H1 (cell line): ENCODE data around the gene DUOX1. TPM values are rescaled to one million over a fixed set of nuclear protein-coding genes. Genes with fewer than 3 reads are reported as not detected.
"Not testable (repeated sequence)": the region's sequence is repeated elsewhere in the genome, so short reads cannot be mapped to it uniquely, and the experiment has no call there.

Experiments
- CTCF ChIA-PET: fragments of 300-600 bp; sonication (Branson Sonifier 250); formaldehyde crosslinking; loops from one replicate; lab custom pipeline; 2021; ENCODE audit not compliant: partially characterized antibody; lab: Charles Lee
- POLR2A ChIA-PET: fragments of 300-600 bp; sonication (Branson Sonifier 250); formaldehyde crosslinking; loops from one replicate; lab custom pipeline; 2021; ENCODE audit warnings: inconsistent platforms; ENCODE audit not compliant: partially characterized antibody; lab: Charles Lee
- DNase-seq, 2 experiments: peaks; one replicate each; pipeline versions ENCODE4 v3.0.0 to v3.0.0-alpha.2; 2010 to 2022; ENCODE audit warnings: low spot score in 2 of 2, low read depth in 1 of 2, mixed read lengths in 1 of 2
- FAIRE-seq: peaks from 2 replicates; lab custom pipeline; 2011; peaks lifted over from hg19 to GRCh38; lab: Jason Lieb, UNC
- H2AFZ ChIP-seq: 2 replicates; pipeline ENCODE4 v1.8.1; 2012; ENCODE audit warnings: low read length, inconsistent platforms
- H2AK5ac ChIP-seq: 2 replicates; pipeline ENCODE4 v1.6.1; 2013; ENCODE audit warnings: low read depth, low read length
- H2BK120ac ChIP-seq: replicated peaks from 2 replicates; pipeline ENCODE3; 2013; ENCODE audit warnings: low read depth, low read length, inconsistent platforms
- H2BK12ac ChIP-seq: 2 replicates; pipeline ENCODE4 v1.6.1; 2013; ENCODE audit warnings: low read depth, low read length
- H2BK15ac ChIP-seq: 2 replicates; pipeline ENCODE4 v1.6.1; 2013; ENCODE audit warnings: low read length
- H2BK20ac ChIP-seq: 2 replicates; pipeline ENCODE4 v1.6.1; 2013; ENCODE audit warnings: low read length
- H2BK5ac ChIP-seq: 2 replicates; pipeline ENCODE4 v1.6.1; 2013; ENCODE audit warnings: low read depth, low read length
- H3K14ac ChIP-seq: 2 replicates; pipeline ENCODE4 v1.6.1; 2013; ENCODE audit warnings: inconsistent platforms; ENCODE audit not compliant: insufficient read length
- H3K18ac ChIP-seq: 2 replicates; pipeline ENCODE4 v1.6.1; 2013; ENCODE audit warnings: low read length; ENCODE audit errors: extremely low read depth
- H3K23ac ChIP-seq: 2 replicates; pipeline ENCODE4 v1.6.1; 2013; ENCODE audit warnings: inconsistent platforms; ENCODE audit not compliant: insufficient read length
- H3K23me2 ChIP-seq: 2 replicates; pipeline ENCODE4 v1.6.1; 2013; ENCODE audit warnings: low read depth, low read length
- H3K27ac ChIP-seq: 2 replicates; pipeline ENCODE4 v1.6.1; 2011; ENCODE audit warnings: low read depth, low read length, inconsistent platforms
- H3K27me3 ChIP-seq, 4 experiments: replicated peaks in 1 of 4; 1 replicate in 1 of 4; 2 replicates in 3 of 4; pipeline versions ENCODE4 v1.6.1 to v1.8.1; 2011 to 2013; ENCODE audit warnings: low read length in 3 of 4, mild to moderate bottlenecking in 3 of 4, inconsistent platforms in 2 of 4, mixed read lengths in 2 of 4, moderate library complexity in 1 of 4; ENCODE audit not compliant: control insufficient read depth in 3 of 4, insufficient read depth in 3 of 4; ENCODE audit errors: extremely low read depth in 1 of 4
- H3K36me3 ChIP-seq, 4 experiments: 2 replicates each; pipeline versions ENCODE4 v1.6.1 to v1.8.1; 2011 to 2013; ENCODE audit warnings: mild to moderate bottlenecking in 4 of 4, low read length in 3 of 4, moderate library complexity in 2 of 4, control low read depth in 1 of 4, inconsistent platforms in 1 of 4; ENCODE audit not compliant: insufficient read depth in 4 of 4, control insufficient read depth in 2 of 4
- H3K4ac ChIP-seq: replicated peaks from 2 replicates; pipeline ENCODE3; 2013; ENCODE audit warnings: low read length, low read depth, mixed read lengths, inconsistent platforms; ENCODE audit not compliant: insufficient read length
- H3K4me1 ChIP-seq, 4 experiments: replicated peaks in 1 of 4; 1 replicate in 1 of 4; 2 replicates in 3 of 4; pipeline versions ENCODE4 v1.6.1 to v1.8.1; 2011 to 2013; ENCODE audit warnings: low read length in 3 of 4, inconsistent platforms in 2 of 4, mixed read lengths in 1 of 4; ENCODE audit not compliant: insufficient read depth in 4 of 4, control insufficient read depth in 3 of 4
- H3K4me2 ChIP-seq, 2 experiments: 2 replicates each; pipeline versions ENCODE4 v1.6.1 to v1.8.1; 2011 to 2013; ENCODE audit warnings: low read depth in 2 of 2, low read length in 2 of 2, control low read depth in 1 of 2, inconsistent platforms in 1 of 2, mild to moderate bottlenecking in 1 of 2; ENCODE audit not compliant: insufficient read depth in 1 of 2
- H3K4me3 ChIP-seq, 4 experiments: fragments of 200-600, 300-600 bp in 1 of 4; sonication (generic), shearing (Covaris generic), sonication (Bioruptor Twin) in 1 of 4; 2 replicates each; pipeline versions ENCODE4 v1.5.1 to v1.8.1; 2011 to 2016; ENCODE audit warnings: low read length in 4 of 4, low read depth in 3 of 4, control low read depth in 2 of 4, inconsistent platforms in 2 of 4, mild to moderate bottlenecking in 2 of 4, mixed read lengths in 1 of 4, moderate library complexity in 1 of 4; ENCODE audit not compliant: insufficient read depth in 2 of 4; ENCODE audit errors: extremely low read depth in 1 of 4
- H3K56ac ChIP-seq: replicated peaks from 2 replicates; pipeline ENCODE3; 2013; ENCODE audit warnings: low read depth, mild to moderate bottlenecking, mixed read lengths, low read length, inconsistent platforms; ENCODE audit not compliant: insufficient read length
- H3K79me1 ChIP-seq: 2 replicates; pipeline ENCODE4 v1.6.1; 2013; ENCODE audit warnings: low read depth, low read length, control low read depth
- H3K79me2 ChIP-seq, 2 experiments: 2 replicates each; pipeline versions ENCODE4 v1.6.1 to v1.8.1; 2012 to 2013; ENCODE audit warnings: low read length in 2 of 2, mild to moderate bottlenecking in 2 of 2, inconsistent platforms in 1 of 2; ENCODE audit not compliant: insufficient read depth in 2 of 2, control insufficient read depth in 1 of 2
- H3K9ac ChIP-seq, 4 experiments: replicated peaks in 1 of 4; 1 replicate in 1 of 4; 2 replicates in 3 of 4; pipeline versions ENCODE4 v1.6.1 to v1.8.1; 2011 to 2013; ENCODE audit warnings: low read depth in 3 of 4, low read length in 3 of 4, control low read depth in 2 of 4, mild to moderate bottlenecking in 2 of 4, moderate library complexity in 2 of 4, inconsistent platforms in 1 of 4; ENCODE audit errors: extremely low read depth in 1 of 4
- H3K9me3 ChIP-seq, 2 experiments: 2 replicates each; pipeline versions ENCODE4 v1.6.1 to v1.8.1; 2012 to 2013; ENCODE audit warnings: mild to moderate bottlenecking in 2 of 2, moderate library complexity in 2 of 2, control low read depth in 1 of 2, inconsistent platforms in 1 of 2, low read depth in 1 of 2, low read length in 1 of 2, mixed read lengths in 1 of 2; ENCODE audit not compliant: insufficient read depth in 2 of 2
- H4K20me1 ChIP-seq, 2 experiments: replicated peaks in 1 of 2; 2 replicates each; pipeline versions ENCODE3 to v1.8.1; 2011 to 2013; ENCODE audit warnings: inconsistent platforms in 2 of 2, low read length in 2 of 2, mild to moderate bottlenecking in 1 of 2; ENCODE audit not compliant: insufficient read depth in 2 of 2, control insufficient read depth in 1 of 2
- H4K5ac ChIP-seq: 2 replicates; pipeline ENCODE4 v1.6.1; 2013; ENCODE audit warnings: low read length, low read depth, mixed read lengths, inconsistent platforms; ENCODE audit not compliant: insufficient read length
- H4K8ac ChIP-seq: 2 replicates; pipeline ENCODE4 v1.8.0; 2013; ENCODE audit warnings: mild to moderate bottlenecking, moderate library complexity, low read length, inconsistent platforms; ENCODE audit not compliant: insufficient read depth; ENCODE audit errors: extremely low read depth
- H4K91ac ChIP-seq: replicated peaks from 2 replicates; pipeline ENCODE3; 2013; ENCODE audit warnings: low read length, mixed read lengths, inconsistent platforms; ENCODE audit not compliant: insufficient read length
- MAX ChIP-seq: IDR thresholded peaks from 2 replicates; pipeline ENCODE4 v1.6.1; 2012; ENCODE audit warnings: inconsistent platforms
- RAD21 ChIP-seq, 2 experiments: IDR thresholded peaks in 1 of 2; conservative IDR thresholded peaks in 1 of 2; 2 replicates each; pipeline ENCODE4 v1.6.1; 2011; ENCODE audit warnings: low read depth in 2 of 2, low read length in 2 of 2, improper control_type of control experiment in 1 of 2, inconsistent platforms in 1 of 2, mild to moderate bottlenecking in 1 of 2, moderate library complexity in 1 of 2
- RBBP5 ChIP-seq: IDR thresholded peaks from 2 replicates; pipeline ENCODE4 v1.7.1; 2012; ENCODE audit warnings: low read depth, mild to moderate bottlenecking, inconsistent platforms, low read length, moderate library complexity, borderline replicate concordance
- SIN3A ChIP-seq, 2 experiments: IDR thresholded peaks in 1 of 2; conservative IDR thresholded peaks in 1 of 2; 2 replicates each; pipeline ENCODE4 v1.6.1; 2011 to 2012; ENCODE audit warnings: low read length in 2 of 2, improper control_type of control experiment in 1 of 2, low read depth in 1 of 2, mild to moderate bottlenecking in 1 of 2
- WGBS, 2 experiments: shearing (Covaris generic) in 1 of 2; methylation state at CpG; one replicate each; pipeline versions ENCODE4 v1.1.6 to v1.1.7; 2013 to 2015; ENCODE audit warnings: low lambda C conversion rate in 2 of 2, mixed read lengths in 2 of 2, inconsistent platforms in 1 of 2, low coverage in 1 of 2, missing lambda C conversion rate in 1 of 2; ENCODE audit not compliant: insufficient replicate concordance in 2 of 2, insufficient coverage in 1 of 2, insufficient read length in 1 of 2; ENCODE audit errors: extremely low coverage in 1 of 2, missing lambda C conversion rate in 1 of 2; 5-methylcytosine and 5-hydroxymethylcytosine counted together
- polyA plus RNA-seq, 7 experiments: library from polyadenylated mRNA; depleted of rRNA in 3 of 7; stranded (reverse) in 5 of 7; unstranded in 2 of 7; fragments of >200 nt in 5 of 7; fragments of 200-250 nt in 2 of 7; gene quantifications; 1 replicate in 5 of 7; 2 replicates in 1 of 7; 4 replicates in 1 of 7; pipeline versions ENCODE4 v1.2.1 to v1.2.3, GENCODE V29; 2011 to 2013; ENCODE audit warnings: missing spikeins in 2 of 7, mixed read lengths in 2 of 7
- total RNA-seq: library from RNA; stranded (reverse); fragmentation: NEBNext Ultra II Directional; extraction: Animal tissue kit (Norgen Biotek cat#: 25700); gene quantifications from 2 replicates; pipeline ENCODE4 v1.2.1, GENCODE V29; 2021

The DUOX1 gene
- total and polyA plus RNA-seq, 2 of the 8 experiments (the other 6 are each of a cell fraction or from before 2014, with no cell fraction given), result 0.84 to 1.4 TPM

DNA sequence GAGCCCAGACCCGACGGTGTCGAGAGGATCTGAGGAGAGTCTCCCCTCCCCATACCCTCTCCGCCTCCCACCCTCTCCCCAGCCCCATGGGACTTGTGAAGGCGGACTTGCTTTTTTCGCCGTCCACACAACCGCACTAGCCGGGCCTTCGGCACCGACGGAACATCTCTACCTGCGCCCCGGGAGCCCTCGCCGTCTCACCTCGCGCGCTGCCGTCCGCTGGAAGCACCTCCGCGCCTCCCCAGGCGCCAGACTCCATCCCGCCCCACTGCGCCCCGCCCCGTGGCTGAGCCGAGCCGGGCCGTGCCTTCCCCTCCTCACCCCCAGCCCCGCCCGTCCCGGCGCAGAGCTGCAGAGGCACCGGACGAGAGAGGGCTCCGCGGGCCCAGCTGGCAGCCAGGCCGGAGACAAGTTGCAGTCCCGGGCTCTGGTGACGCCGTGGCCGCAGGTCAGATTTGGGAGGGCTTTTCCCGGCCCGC, at the start of gene DUOX1, which contains the start of gene DUOXA1 (continued):
- no peak for TF ChIP-seq RBBP5
- TF ChIP-seq RAD21 (IDR thresholded peaks at IDR 0.05 in 1 of 2, conservative IDR thresholded peaks at IDR 0.05 in 1 of 2; ENCODE audit: low read depth in 2 of 2, low read length in 2 of 2), result no peak
- 0 out of 2 replicates have a peak, but pooled peaks have one; percentile 4 for TF ChIP-seq MAX
- 0 out of 4 replicates have a peak, but pooled peaks of 1 of the 2 experiments have one; percentile 10 for TF ChIP-seq SIN3A (conservative IDR thresholded peaks at IDR 0.05 in 1 of 2, IDR thresholded peaks at IDR 0.05 in 1 of 2; ENCODE audit: low read depth in 1 of 2, low read length in 2 of 2)

DNA sequence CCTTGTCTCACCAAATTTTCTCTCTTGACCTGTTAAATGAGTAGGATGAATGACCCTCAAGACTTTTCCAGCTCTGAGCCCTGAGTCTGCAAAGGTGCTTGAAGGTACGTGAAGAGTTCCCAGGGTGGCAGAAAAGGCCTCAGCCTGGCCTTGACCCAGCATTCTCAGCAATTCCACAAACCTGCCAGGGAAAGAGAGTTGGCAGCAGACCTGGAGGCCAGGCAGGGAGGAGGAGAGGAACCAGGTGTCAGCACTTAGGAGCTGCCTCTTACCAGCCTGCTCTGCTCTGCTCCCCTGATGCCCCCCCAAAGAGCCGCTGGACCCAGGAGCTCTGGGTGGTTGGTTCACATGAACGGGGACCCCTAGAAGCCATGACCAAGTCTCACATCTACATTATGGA, 49.2 kb upstream of the DUOX1 start:
- H3K4me1 ChIP-seq, H3K36me3 ChIP-seq, H2AFZ ChIP-seq, H3K27ac ChIP-seq, H3K4me3 ChIP-seq, H2BK20ac ChIP-seq, H3K79me1 ChIP-seq, FAIRE-seq, H2BK12ac ChIP-seq, H3K79me2 ChIP-seq, H3K14ac ChIP-seq, H2AK5ac ChIP-seq, POLR2A ChIA-PET, H3K4ac ChIP-seq, H3K23me2 ChIP-seq, H3K9ac ChIP-seq, H2BK15ac ChIP-seq, H4K5ac ChIP-seq, H4K8ac ChIP-seq, H3K4me2 ChIP-seq, H4K91ac ChIP-seq, H3K18ac ChIP-seq, H2BK120ac ChIP-seq, H3K27me3 ChIP-seq, H3K23ac ChIP-seq, H3K9me3 ChIP-seq, H2BK5ac ChIP-seq, H4K20me1 ChIP-seq, DNase-seq, H3K56ac ChIP-seq: not testable (repeated sequence)
- CTCF ChIA-PET, result interaction anchor here (2.7 kb wide), 1 partner anchor 9 kb away, joined by 7 read pairs; no protein-coding TSS in a partner anchor
- WGBS, 2 experiments, result 88% methylated on average over 2 of the region's 3 CpGs; no CpG with 5 or more reads in 1 of the 2 experiments
